DMS 273 (cell line): ENCODE data around the gene TMEM273.

Experiments used
- DNase-seq: peaks from one replicate; lab custom pipeline; 2025; ENCODE audit not compliant: unreplicated experiment; lab: John Stamatoyannopoulos, UW

Gene TMEM273

DNA sequence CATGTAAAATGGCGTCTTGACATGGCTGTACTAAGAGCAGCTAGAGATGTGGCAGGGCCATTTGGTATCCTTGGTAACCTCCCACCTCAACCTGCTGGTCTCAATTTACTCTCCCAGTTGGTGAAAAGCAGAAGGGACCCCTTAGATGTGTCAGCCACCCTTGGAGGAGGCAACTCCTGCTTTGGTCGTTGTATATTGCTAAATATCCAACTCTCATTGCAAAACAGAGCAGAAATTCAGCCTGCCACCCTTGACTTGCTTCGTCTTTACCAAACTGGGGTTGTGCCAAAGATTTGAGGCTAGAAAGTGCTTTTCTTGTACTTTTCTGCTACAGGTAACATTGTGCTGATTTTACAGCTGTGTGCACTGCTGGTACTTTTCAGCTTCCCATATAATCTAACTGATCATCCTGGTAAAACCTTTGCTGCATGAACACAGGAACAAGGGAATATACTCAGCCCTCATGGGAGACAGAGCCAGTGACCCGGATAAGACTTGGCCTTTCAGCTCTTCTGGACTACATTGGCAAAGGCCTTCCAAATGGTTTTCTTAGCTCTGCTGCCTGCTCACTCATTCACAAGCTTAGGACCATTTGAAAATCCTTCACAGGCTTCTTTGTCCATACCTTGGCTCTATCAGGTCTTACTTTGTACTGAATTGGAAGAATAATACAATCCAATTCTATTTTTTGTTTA is 70.7 kb downstream of the TMEM273 start:
- DNase-seq = no peak

DNA sequence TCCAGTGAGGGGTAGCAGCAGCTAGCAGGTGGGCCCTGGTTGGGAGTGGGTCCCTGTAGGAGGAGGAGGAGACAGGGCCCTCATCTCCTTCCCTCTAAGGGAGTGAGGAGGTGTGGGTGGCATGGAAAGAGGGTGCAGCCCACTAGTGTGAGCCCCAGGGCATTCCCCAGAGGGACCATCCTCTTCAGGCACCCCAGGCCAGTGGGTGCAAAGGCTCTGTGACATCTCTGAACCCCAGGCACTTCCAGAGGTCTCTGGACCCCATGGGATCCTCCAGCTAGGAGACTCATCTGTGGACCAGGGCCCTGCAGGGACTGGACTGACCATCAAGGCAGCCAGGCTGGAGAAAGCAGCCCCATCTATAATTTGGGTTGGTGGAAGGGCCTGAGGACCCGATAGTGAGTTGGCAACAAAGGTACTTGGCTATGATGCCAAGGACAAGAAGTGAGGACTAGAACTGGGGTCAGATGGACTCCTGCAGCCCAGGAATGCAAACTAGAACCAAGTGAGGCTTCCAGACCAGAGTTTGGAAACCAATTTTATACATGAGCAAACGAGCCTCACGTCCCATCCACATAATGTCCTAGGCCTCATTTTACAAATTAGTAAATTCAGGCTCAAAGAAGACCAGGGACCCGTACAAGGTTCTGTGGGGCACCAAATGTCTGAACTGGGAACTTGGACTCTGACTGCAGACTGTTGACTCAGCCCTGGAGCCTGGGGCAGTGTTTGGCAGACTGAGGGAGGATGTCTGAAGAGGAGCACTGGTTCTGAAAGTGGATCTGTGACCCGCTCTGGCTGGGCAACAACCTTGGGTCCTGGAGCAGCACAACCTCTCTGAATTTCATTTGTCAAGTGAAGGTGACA is 71.4 kb downstream of the TMEM273 start:
- DNase-seq = no peak

DNA sequence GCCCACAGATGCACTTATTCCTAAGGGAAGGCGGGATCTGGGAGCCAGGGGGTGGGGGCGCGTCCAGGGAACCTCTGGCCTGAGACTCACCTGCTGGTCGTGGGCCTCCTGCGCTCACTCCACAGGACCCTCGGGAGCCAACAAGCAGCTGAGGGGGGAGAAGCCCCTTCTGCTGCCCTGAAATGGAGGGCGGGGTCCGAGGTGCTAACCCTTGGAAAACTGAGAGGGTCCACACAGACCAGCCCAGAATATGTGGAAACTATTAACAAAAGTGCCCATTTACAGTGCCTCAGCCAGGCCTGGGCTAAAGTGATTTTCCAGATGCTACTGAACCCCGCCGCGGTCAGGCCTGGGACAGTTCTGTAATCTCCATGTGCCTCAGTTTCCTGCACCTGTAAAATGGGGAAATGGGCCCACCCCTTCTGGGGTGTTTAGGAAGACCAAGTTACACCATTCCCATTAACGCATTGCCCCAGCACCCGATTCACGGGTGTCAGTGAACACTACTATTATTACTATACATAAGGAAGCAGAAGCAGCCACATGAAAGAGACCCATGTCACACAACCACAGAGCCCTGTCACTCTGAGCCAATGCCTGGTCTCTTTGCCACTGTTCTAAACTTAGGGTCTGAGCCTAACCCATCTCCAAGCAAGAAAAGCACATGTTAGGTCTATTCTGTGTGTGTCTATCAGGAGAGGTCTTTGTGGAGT is 72.2 kb downstream of the TMEM273 start:
- no peak for DNase-seq

DNA sequence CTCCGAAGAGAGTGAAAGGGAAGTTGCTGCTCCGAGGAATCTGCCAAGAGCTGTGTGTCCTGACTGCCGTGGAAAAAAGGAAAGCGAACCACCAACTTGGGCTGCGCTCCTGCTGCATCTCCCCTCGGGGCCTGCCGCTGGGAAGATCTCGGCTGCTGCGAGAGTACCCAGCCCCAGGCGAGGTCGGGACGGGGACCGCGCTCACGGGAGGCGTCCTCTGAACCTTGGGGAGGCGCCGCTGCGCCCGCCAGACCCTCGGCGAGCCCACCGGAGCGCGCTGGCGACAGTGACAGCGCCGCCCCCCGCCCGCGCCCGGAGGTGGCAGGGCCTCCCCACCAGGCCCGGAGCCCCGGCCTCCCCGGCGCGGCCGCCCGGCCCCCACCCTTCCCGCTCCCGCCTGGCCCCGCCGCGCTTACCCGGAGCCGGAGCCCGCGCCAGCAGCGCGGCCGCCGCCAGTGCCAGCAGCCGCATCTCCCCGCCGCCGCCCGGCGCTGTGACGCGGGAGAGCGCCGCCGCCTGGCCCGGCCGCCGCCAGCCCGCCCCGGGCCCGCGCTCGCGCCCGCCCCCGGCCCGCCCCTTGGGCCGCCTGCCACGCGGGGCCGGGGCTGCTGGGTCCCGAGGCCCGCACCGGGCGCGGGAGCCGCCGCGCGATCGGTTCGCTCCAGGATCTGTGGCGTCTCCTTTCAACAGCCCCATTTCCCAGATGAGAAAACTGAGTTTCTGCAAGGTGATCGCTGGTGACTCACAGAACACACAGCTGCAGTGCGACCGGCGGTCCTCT is 73.0 kb downstream of the TMEM273 start, which contains the start of gene VSTM4:
Gene VSTM4 (minus strand): TSS at position 508 of the 781 bp plus-strand sequence. CDS start 37 bp downstream, at position 471.
- peak; percentile 75 for DNase-seq

DNA sequence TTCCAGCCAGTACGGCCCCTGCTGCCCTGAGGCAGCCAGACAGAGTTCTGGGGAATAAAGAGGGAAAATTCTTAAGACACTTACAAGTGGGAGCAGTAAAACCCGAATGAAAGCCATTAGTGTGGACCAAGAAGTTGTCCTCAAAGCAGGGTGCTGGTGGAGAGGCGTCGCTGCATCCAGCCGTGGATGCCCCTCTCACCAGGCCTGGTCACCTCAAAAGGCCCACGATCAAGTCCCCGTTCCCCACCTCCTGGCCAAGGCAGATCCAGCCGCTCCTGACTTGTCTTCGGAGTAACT is 73.5 kb downstream of the TMEM273 start:
- DNase-seq = no peak

DNA sequence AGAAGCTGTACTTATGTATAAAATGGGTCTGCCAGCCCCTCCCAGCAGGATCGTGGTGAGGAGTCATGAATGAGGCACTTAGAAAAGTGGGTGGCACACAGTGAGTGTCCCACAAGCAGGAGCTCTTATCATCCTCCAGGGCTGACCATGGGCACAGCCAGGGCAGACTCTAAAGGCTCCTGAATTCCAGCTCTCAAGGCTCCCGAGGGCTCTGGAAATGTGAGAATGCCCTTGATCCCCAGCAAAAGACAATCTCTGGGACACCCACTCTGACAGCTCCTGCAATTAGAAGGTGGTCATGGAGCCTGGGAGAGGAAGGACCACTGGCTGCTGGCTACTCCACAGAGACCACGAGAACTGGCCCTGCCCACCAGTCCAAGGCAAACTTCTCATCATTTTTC is 74.5 kb downstream of the TMEM273 start:
- no peak for DNase-seq

DNA sequence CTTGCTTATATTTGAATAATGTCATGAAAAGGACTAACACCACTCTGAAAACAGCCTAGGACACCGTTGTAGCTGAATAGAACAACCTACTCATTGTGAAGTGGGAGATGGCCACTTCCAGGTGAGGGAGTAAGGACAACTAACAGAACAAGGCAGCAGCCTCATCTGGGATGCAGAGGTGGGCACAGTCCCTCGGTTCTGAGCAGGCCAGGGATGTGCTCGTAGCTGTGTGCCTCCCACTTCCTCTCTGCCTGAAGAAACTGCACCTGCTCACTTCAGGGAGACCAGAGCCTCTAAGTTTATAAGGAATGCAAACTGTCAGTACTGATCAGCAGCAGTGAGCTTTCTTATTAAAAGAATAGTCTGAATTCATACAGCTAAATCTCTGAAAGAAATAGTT is 75.3 kb downstream of the TMEM273 start:
- no peak for DNase-seq

DNA sequence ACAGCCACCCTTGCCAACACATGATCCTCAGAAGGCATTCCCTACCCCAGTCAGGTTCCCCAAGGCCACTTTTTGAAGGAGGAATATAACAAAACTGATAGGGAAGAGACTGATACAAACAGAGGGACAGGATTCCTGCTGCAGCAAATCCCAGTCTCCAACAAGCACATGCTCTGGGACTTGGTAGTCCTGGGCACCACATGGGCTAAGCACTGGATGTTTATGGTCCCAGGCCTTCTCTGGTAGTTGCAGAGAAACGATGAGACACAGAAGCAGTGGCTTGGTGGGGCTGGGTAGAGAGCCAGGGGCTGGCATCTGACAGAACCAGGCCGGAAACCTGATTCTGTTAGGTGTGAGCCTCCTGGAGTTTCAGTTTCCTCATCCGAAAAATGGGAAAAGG is 76.1 kb downstream of the TMEM273 start:
- no peak for DNase-seq

DNA sequence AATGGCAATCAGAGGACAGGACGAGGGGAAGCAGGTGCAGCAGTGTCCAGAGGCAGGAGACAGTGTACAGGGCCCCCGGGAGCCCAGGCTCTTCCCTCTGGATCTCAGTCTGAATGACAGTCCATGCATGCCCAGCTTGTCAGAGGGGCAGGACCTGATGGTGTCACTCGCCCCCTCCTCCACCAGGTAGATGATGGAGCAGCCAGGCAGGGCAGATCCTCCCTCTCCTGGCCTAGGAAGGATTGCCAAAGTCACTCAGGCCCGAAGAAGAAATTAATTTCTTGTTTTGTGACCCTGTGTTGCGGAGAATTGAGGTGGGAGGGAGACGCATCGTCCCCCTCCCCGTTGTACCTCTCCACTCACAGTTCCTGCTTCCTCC is 76.9 kb downstream of the TMEM273 start:
- DNase-seq = no peak

DNA sequence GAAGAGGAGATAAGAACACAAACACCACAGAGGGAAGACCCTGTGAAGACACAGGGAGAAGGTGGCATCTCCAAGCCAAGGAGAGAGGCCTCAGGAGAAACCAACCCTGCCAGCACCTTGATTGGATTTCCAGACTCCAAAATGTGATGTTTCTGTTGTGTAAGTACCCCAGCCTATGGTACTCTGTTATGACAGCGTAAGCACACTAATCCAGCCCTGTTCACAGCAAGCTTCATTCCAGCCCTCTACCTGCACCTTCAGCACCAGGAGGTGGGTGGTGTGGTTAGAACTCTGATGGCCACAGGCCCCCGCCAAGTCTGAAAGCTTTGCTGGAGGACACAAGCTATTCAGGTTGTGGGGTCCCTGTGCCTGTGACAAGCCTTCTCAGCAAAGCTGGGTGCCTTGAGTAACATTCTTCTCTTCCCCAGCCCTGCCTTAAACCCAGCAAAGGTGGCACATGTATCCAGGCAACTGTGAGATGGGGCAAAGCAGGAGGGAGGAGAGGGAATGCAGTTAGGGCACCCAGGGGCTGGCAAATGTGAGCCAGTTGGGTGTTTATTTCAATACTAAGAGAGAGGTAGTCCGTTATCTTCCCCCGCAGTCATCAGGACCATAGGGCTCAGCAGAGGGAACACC is 77.4 kb downstream of the TMEM273 start:
- no peak for DNase-seq

DNA sequence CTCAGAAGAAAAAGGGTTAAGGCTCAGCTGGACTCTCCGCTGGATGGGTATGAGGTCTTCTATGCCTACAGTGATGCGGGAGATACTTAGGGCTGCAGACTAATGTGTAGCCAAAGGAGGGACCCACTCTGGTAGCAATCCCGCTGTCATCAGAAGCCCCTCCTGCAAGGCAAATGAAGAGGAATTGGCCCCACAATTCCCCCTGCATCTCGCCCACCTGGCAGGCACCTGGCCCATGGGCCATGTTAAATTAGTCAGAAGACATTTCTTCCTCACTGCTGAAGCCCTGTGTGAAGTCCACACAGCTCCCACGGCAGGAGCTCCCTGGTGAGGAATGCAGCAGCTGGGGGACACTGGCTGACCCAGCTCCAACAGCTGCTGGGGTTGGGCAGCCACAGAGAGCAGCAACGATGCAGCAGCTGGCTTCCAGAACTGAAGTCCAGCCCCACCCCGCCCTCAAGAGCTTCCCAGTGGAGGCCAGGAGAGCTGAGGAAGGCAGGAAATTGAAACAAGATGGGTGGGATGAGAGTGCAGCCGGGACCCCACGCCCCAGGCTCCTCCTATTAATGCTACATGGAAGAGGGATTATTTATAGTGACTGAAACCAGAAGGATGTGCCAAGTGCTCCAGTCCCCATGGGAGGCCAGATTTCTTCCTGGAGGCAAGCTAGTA is 78.4 kb downstream of the TMEM273 start:
- DNase-seq = peak; percentile 63

DNA sequence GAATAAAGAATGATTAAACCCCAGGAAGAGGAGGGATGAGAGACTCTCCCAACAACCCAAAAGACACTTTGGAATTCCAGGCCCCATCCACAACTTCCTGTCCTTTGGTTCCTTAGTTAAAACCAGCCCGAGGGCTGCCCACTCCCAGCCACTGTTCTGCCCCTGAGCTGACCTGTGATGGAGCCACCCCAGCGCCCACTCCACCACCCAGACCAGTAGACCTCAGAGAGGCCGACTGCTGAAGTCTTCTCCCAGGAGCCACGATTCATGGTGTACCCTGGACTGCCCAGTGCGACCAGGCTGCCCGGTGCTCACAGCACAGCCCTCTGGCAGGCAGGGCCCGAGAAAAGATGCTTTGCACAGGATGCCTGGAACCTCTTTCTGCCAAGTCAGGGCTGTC is 79.5 kb downstream of the TMEM273 start:
- DNase-seq = no peak

DNA sequence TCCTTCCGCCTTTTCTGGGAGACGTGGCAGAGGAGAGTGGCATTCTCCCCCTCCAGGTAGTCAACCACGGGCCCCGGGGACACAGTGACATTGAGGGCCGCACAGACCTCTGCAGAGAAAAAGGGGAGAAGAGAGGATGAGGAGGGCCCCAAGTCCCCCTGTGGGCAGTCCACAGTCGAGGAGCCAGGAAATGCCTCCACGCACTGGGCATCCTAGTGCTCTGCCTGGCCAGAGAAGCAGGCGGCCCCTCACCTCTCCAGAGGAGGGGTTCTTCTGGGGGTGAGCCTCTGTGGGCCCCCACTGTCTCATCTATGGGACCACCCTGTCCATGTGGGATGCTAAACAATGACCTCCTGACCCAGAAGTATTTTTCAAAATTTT is 80.3 kb downstream of the TMEM273 start:
- DNase-seq = no peak

DNA sequence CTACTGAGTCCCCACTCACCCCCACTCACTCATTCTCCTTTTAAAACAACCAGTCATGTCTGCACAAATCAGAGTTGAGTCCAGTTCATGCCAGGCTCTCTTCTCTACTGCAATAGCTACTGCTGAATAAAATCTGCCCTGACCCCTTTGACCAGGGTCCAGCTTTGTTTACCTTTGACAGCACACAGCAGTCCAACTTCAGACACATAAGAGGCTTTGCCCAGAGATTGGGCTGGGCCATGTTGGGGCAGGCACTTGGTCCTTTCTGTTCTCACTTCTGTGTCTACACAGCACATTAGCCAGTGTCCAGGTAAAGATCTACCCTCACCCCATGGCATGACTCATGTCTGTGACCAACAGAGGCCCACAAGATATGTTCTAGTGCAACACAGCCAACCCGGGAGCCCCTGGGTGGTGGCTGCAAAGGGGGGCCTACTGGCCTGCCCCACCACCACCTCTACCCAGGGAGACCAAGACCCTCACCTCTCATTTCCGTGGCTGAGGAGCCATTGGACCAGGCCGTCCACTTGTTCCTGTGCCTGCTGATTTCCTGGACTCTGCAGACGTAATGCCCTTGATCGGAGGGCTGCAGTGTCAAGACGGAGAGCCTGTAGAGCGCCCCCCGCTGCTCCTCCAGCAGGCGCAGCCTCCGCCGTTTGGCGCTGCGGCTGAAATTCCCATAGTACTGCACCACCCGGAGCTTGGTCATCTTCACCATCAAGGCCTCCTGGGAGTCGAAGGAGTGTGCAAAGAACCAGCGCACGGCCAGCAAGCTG is 80.9 kb downstream of the TMEM273 start:
- no peak for DNase-seq

DNA sequence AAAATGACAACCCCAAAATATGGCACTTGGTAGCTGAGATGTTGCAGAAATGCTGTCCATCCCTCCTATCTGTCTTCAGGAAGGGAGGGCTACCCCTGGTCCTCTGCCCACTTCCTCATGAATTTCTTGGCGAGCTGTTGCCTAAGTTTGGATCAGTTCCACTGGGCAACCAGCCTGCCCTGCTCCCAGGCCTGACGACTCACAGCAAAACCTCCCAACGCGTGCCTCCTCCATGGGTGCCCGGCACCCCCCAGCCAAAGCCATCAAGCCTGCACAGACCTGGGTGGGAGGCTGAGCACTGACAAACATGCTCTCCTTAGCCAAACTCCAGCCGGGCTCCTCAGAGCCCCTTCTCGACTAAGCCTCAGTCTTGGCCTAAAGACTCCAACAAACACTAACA is 81.7 kb downstream of the TMEM273 start:
- DNase-seq = peak; percentile 3

DNA sequence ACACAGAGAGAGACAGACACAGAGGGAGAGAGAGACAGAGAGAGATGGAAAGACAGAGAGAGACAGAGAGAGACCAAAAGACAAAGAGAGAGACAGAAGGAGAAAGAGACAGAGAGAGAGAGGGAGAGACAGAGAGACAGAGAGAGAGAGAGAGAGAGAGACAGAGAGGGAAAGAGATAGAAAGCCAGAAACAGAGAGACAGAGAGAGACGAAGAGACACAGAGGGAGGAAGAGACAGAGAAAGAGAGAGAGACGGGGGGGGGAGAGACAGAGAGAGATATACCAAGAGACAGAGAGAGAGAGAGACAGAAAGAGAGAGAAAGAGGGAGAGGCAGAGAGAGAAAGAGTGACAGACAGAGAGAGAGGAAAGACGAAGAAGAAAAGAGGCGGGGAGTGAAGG is 83.1 kb downstream of the TMEM273 start:
- no peak for DNase-seq
